Spleen (tissue), 7 donors: Measurements from ENCODE around the gene PDE6G.

ENCODE experiments used
- CTCF ChIP-seq, 11 experiments: fragments of 200-600 bp in 7 of 11; fragments of 450-650 bp in 4 of 11; sonication (generic) in 4 of 11; IDR thresholded peaks in 8 of 11; conservative IDR thresholded peaks in 3 of 11; 1 replicate in 7 of 11; 2 replicates in 4 of 11; pipeline versions ENCODE4 v1.4.0 to v1.8.0; 2016 to 2021; ENCODE audit warnings: antibody characterized with exemption in 11 of 11, inconsistent platforms in 4 of 11, mild to moderate bottlenecking in 1 of 11
- POLR2A ChIP-seq, 3 donors: fragments of 450-650 bp; IDR thresholded peaks; one replicate each; pipeline ENCODE4 v1.5.1; 2017; ENCODE audit warnings: antibody characterized with exemption in 3 of 3, mild to moderate bottlenecking in 1 of 3
- donor health status: DM: no; HTN: no; CAD: no; lungs with moderate emphysema.
- donor health status: DM: no; HTN: no; CAD: no.
- donor health status: DM: no; HTN: no; CAD: no.

DNA sequence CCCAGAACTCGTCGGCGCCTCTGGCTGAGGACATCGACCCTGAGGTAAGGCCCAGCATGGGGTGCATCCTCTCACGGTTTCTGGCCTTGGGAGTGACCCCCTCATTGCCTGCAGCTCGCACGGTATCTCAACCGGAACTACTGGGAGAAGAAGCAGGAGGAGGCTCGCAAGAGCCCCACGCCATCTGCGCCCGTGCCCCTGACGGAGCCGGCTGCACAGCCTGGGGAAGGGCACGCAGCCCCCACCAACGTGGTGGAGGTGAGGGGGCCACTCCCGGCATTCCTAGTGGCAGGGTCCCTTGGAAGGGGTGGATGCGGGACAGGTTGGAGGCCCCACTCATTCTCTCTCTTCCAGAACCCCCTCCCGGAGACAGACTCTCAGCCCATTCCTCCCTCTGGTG lies 38.5 kb upstream of the PDE6G start:
- TF ChIP-seq CTCF (IDR thresholded peaks at IDR 0.05 in 8 of 11, conservative IDR thresholded peaks at IDR 0.05 in 3 of 11) = no peak
- TF ChIP-seq POLR2A (IDR thresholded peaks at IDR 0.05) = no peak
